ENCODE measurements around the gene SNX18. TPM values are rescaled to one million over a fixed set of nuclear protein-coding genes. Genes with fewer than 3 reads are reported as not detected.

SNX18 gene
- polyA plus RNA-seq, 1 donor from 2014 or later, result 7.9 TPM

GRCh38 chr5:54518818-54519508 lies 1.4 kb downstream of the SNX18 start:
- Histone ChIP-seq H3K9ac (ENCODE audit: low read length) (peak overlapping the region; percentile 78), H3K27me3 (ENCODE audit: insufficient read depth, low read depth, low read length) (no peaks in the 10 kb centered on the region), H2AFZ (ENCODE audit: low read depth, low read length) (no peak overlapping the region), H3K79me2 (replicated peaks; ENCODE audit: insufficient read depth, low read length) (peaks cover 54% of the 10 kb centered on the region), H3K27ac (ENCODE audit: low read length) (no peak overlapping the region), H3K36me3 (ENCODE audit: insufficient read depth, low read length) (no peaks in the 10 kb centered on the region), H4K20me1 (ENCODE audit: insufficient read depth) (no peaks in the 10 kb centered on the region), H3K9me3 (ENCODE audit: low read length) (no peaks in the 10 kb centered on the region), H3F3A (ENCODE audit: insufficient read depth, low read length, poor library complexity, severe bottlenecking) (no peaks in the 10 kb centered on the region), H3K4me3 (ENCODE audit: low read length) (peak overlapping the region; percentile 87), H3K4me2 (ENCODE audit: low read length) (peak overlapping the region; percentile 78), H3K9me2 (ENCODE audit: insufficient read depth, low read length) (no peaks in the 10 kb centered on the region)
- no peak for TF ChIP-seq CTCF (IDR thresholded peaks at IDR 0.05; ENCODE audit: poor library complexity, severe bottlenecking)
- no peak for TF ChIP-seq EP300 (conservative IDR thresholded peaks at IDR 0.05; ENCODE audit: poor library complexity, severe bottlenecking)
- TF ChIP-seq REST (IDR thresholded peaks at IDR 0.05; ENCODE audit: borderline replicate concordance), result no peak
- no peak for TF ChIP-seq EZH2 (IDR thresholded peaks at IDR 0.05; ENCODE audit: borderline replicate concordance, insufficient read depth, low read length, poor library complexity, severe bottlenecking)
- no peak for TF ChIP-seq MXI1 (conservative IDR thresholded peaks at IDR 0.05; ENCODE audit: poor library complexity, severe bottlenecking)
- TF ChIP-seq POLR2AphosphoS5 (IDR thresholded peaks at IDR 0.05), result no peak
- no peak for TF ChIP-seq SMC3 (conservative IDR thresholded peaks at IDR 0.05; ENCODE audit: poor library complexity)
- no peak for TF ChIP-seq RAD21 (conservative IDR thresholded peaks at IDR 0.05)
- TF ChIP-seq TAF1 (IDR thresholded peaks at IDR 0.05; ENCODE audit: low read depth), result no peak

- H3K9me3 ChIP-seq (ENCODE audit: low read length), result no peaks in the 10 kb centered on the region
- peak overlapping the region; percentile 87 for H3K4me3 ChIP-seq (ENCODE audit: low read length)
- TF ChIP-seq CTCF (IDR thresholded peaks at IDR 0.05; ENCODE audit: poor library complexity, severe bottlenecking), result no peak
- TF ChIP-seq SMC3 (conservative IDR thresholded peaks at IDR 0.05; ENCODE audit: poor library complexity), result no peak
- no peak for TF ChIP-seq EZH2 (IDR thresholded peaks at IDR 0.05; ENCODE audit: borderline replicate concordance, insufficient read depth, low read length, poor library complexity, severe bottlenecking)
- TF ChIP-seq TAF1 (IDR thresholded peaks at IDR 0.05; ENCODE audit: low read depth), result no peak
- TF ChIP-seq EP300 (conservative IDR thresholded peaks at IDR 0.05; ENCODE audit: poor library complexity, severe bottlenecking), result no peak
- TF ChIP-seq MXI1 (conservative IDR thresholded peaks at IDR 0.05; ENCODE audit: poor library complexity, severe bottlenecking), result no peak
- no peak for TF ChIP-seq RAD21 (conservative IDR thresholded peaks at IDR 0.05)
- no peak for TF ChIP-seq POLR2AphosphoS5 (IDR thresholded peaks at IDR 0.05)
- TF ChIP-seq REST (IDR thresholded peaks at IDR 0.05; ENCODE audit: borderline replicate concordance), result no peak
- H3K9me2 ChIP-seq (ENCODE audit: insufficient read depth, low read length), result no peaks in the 10 kb centered on the region
- no peaks in the 10 kb centered on the region for H3F3A ChIP-seq (ENCODE audit: insufficient read depth, low read length, poor library complexity, severe bottlenecking)
- no peaks in the 10 kb centered on the region for H3K27me3 ChIP-seq (ENCODE audit: insufficient read depth, low read depth, low read length)
- no peak overlapping the region for H3K9ac ChIP-seq (ENCODE audit: low read length)
- peak overlapping the region; percentile 78 for H3K4me2 ChIP-seq (ENCODE audit: low read length)
- H3K27ac ChIP-seq (ENCODE audit: low read length), result no peak overlapping the region
- no peaks in the 10 kb centered on the region for H4K20me1 ChIP-seq (ENCODE audit: insufficient read depth)
- peaks cover 59% of the 10 kb centered on the region for H3K79me2 ChIP-seq (replicated peaks; ENCODE audit: insufficient read depth, low read length)
- H2AFZ ChIP-seq (ENCODE audit: low read depth, low read length), result no peak overlapping the region
- no peaks in the 10 kb centered on the region for H3K36me3 ChIP-seq (ENCODE audit: insufficient read depth, low read length)
These were observed 1.9 kb downstream of the SNX18 start for GRCh38 chr5:54519509-54519876.
